ENCODE measurements around the gene FGFBP1. TPM values are rescaled to one million over a fixed set of nuclear protein-coding genes. Genes with fewer than 3 reads are reported as not detected.

The FGFBP1 gene
- total RNA-seq (2014; rRNA removed; shearing (Covaris generic)) (not detected in 2 replicates), polyA plus RNA-seq (2016; fragmentation: Nextera tagmentation; extraction: Ambion mirVana) (not detected in 2 replicates)

DNA sequence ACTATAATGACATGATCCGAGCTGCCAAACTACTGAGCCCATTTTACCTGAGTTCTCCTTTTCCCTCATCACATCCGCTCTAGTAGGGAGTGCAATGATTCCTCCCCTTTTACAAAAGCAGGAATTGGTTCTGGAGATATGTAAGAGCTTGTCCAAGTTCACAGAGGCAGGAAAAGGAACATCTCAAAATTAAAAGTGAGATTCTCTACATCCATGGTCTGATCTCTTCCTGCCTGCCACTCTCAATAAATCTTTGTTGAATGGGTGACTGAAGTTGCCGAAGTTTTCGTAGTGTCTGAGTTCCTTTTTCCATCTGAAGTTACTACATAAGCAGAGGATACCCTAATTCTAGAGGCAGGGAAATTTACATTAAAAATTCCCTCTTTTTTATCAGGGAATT lies at the start of gene FGFBP1:
Gene FGFBP1 (minus strand): TSS at position 101 of the 400 bp plus-strand sequence. CDS start 2,108 bp downstream, outside the sequence.
- Histone ChIP-seq H3F3A (ENCODE audit: insufficient read depth) (no peaks in the 10 kb centered on the region), H3K4me2 (ENCODE audit: unreplicated experiment) (no peak within 1 kb of the TSS), H3K9ac (no peak within 1 kb of the TSS), H3K79me2 (ENCODE audit: insufficient read depth) (no peaks in the 10 kb centered on the region), H3K27me3 (replicated peaks; ENCODE audit: insufficient read depth) (0 out of 2 replicates have a peak, but pooled peaks cover 14% of the 10 kb centered on the region), H3K27ac (no peak within 1 kb of the TSS), H3K4me1 (ENCODE audit: insufficient read depth) (no peaks in the 10 kb centered on the region), H3K36me3 (ENCODE audit: low read depth) (no peaks in the 10 kb centered on the region), H3K4me3 (no peak within 1 kb of the TSS), H2AFZ (no peak within 1 kb of the TSS), H3K9me2 (ENCODE audit: insufficient read depth) (no peaks in the 10 kb centered on the region), H4K20me1 (ENCODE audit: insufficient read depth) (no peaks in the 10 kb centered on the region), H3K9me3 (ENCODE audit: low read depth) (no peaks in the 10 kb centered on the region)
- DNase-seq = no peak
- 77 to 80% methylated on average over 4 of the region's 4 CpGs for WGBS, 2 experiments (ENCODE audit: low coverage in 1 of 2, low lambda C conversion rate in 2 of 2, missing lambda C conversion rate in 2 of 2)
- TF ChIP-seq EZH2 (IDR thresholded peaks at IDR 0.05; ENCODE audit: insufficient read depth, poor library complexity, severe bottlenecking) = no peak
- no peak for TF ChIP-seq EZH2phosphoT487 (IDR thresholded peaks at IDR 0.05; ENCODE audit: insufficient read depth, low read depth)
- in situ Hi-C loops (cut with MboI) = no loop called here

DNA sequence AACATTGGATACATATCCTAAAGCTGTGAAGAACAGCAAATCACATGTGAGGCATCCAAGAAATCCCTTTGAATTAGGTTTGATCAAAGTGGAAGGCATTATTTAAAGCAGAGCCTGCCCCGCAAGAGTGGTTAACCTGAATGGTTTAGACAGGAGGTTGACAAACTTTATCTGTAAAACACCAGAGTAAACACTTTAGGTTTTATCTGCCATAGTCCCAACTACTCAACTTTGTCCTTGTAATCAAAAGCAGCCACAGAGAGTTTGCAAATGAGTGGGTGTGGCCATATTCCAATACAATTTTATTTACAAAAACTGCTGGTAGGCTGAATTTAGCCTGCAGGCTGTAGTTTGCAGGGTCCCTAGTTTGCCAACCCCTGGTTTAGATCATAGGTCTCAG lies 49.7 kb upstream of the FGFBP1 start:
- Histone ChIP-seq H3K4me1 (ENCODE audit: insufficient read depth) (peaks cover 7% of the 10 kb centered on the region; the same call in 1 of the 2 replicates), H3K9me3 (ENCODE audit: low read depth) (no peaks in the 10 kb centered on the region), H3K27ac (no peak overlapping the region), H3K36me3 (ENCODE audit: low read depth) (no peaks in the 10 kb centered on the region), H3K27me3 (replicated peaks; ENCODE audit: insufficient read depth) (peaks cover 38% of the 10 kb centered on the region), H3K79me2 (ENCODE audit: insufficient read depth) (no peaks in the 10 kb centered on the region), H2AFZ (no peak overlapping the region), H3K9ac (no peak overlapping the region), H3F3A (ENCODE audit: insufficient read depth) (no peaks in the 10 kb centered on the region), H3K9me2 (ENCODE audit: insufficient read depth) (no peaks in the 10 kb centered on the region), H3K4me3 (no peak overlapping the region), H4K20me1 (ENCODE audit: insufficient read depth) (no peaks in the 10 kb centered on the region), H3K4me2 (ENCODE audit: unreplicated experiment) (no peak overlapping the region)
- in situ Hi-C loops (cut with MboI) = no loop called here
- WGBS, 2 experiments (ENCODE audit: low coverage in 1 of 2, low lambda C conversion rate in 2 of 2, missing lambda C conversion rate in 2 of 2) = 38 to 53% methylated on average over 1 of the region's 1 CpG
- no peak for TF ChIP-seq EZH2phosphoT487 (IDR thresholded peaks at IDR 0.05; ENCODE audit: insufficient read depth, low read depth)
- no peak for TF ChIP-seq EZH2 (IDR thresholded peaks at IDR 0.05; ENCODE audit: insufficient read depth, poor library complexity, severe bottlenecking)
- DNase-seq = no peak

DNA sequence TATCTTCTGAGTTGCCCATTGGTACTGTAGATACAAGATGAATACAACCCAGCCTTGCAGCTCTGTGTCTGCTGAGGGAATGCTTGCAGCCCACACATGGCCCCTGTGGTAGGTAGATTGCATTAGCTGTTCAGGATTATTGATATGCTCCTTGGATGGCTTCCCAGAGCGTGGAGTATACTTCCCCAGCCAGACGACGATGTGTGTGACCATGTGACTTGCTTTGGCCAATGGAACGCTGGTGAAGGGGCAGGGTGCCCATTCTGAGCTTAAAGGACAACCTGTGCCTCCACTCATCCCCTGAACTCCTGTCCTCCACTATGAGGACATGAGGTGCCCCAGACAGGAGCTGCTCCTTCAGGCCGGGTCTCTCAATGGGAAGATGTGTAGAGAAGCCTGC lies 48.4 kb upstream of the FGFBP1 start:
- Histone ChIP-seq H3K27me3 (replicated peaks; ENCODE audit: insufficient read depth) (peaks cover 28% of the 10 kb centered on the region), H3K36me3 (ENCODE audit: low read depth) (no peaks in the 10 kb centered on the region), H3K9me2 (ENCODE audit: insufficient read depth) (no peaks in the 10 kb centered on the region), H3F3A (ENCODE audit: insufficient read depth) (no peaks in the 10 kb centered on the region), H2AFZ (no peak overlapping the region), H3K9ac (no peak overlapping the region), H3K27ac (no peak overlapping the region), H3K4me3 (no peak overlapping the region), H4K20me1 (ENCODE audit: insufficient read depth) (no peaks in the 10 kb centered on the region), H3K9me3 (ENCODE audit: low read depth) (no peaks in the 10 kb centered on the region), H3K79me2 (ENCODE audit: insufficient read depth) (no peaks in the 10 kb centered on the region), H3K4me1 (ENCODE audit: insufficient read depth) (peaks cover 11% of the 10 kb centered on the region; the same call in 1 of the 2 replicates), H3K4me2 (ENCODE audit: unreplicated experiment) (no peak overlapping the region)
- in situ Hi-C loops (cut with MboI) = no loop called here
- WGBS, 2 experiments (ENCODE audit: low coverage in 1 of 2, low lambda C conversion rate in 2 of 2, missing lambda C conversion rate in 2 of 2) = 42 to 55% methylated on average over 5 of the region's 5 CpGs
- TF ChIP-seq EZH2 (IDR thresholded peaks at IDR 0.05; ENCODE audit: insufficient read depth, poor library complexity, severe bottlenecking) = no peak
- TF ChIP-seq EZH2phosphoT487 (IDR thresholded peaks at IDR 0.05; ENCODE audit: insufficient read depth, low read depth) = no peak
- DNase-seq = no peak

DNA sequence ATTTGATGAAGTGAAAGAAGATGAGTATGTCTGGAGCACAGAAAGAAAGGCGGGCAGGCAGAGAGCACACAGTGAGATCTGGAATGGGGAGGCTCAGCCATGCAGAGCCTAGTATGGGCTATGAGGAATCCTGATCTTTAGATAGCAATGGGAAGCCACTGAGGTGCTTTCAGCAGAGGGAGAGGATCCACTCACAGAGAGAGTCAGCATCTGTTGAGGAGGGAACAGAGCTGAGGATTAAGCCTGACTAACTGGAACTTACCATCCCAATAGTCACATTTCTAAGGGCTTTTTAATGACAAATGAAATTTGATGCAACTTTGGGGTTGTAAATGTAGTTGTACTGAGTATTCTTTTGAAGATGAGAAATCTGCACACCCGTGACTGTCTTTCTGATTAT lies 45.1 kb upstream of the FGFBP1 start:
- H3K79me2 ChIP-seq (ENCODE audit: insufficient read depth) = no peaks in the 10 kb centered on the region
- no peaks in the 10 kb centered on the region for H3K36me3 ChIP-seq (ENCODE audit: low read depth)
- H3K4me2 ChIP-seq (ENCODE audit: unreplicated experiment) = peak overlapping the region; percentile 13
- no peak overlapping the region for H3K4me3 ChIP-seq
- no peak overlapping the region for H3K27ac ChIP-seq
- in situ Hi-C loops (cut with MboI) = no loop called here
- WGBS, 2 experiments (ENCODE audit: low coverage in 1 of 2, low lambda C conversion rate in 2 of 2, missing lambda C conversion rate in 2 of 2) = 59 to 61% methylated on average over 2 of the region's 2 CpGs
- no peaks in the 10 kb centered on the region for H3K9me2 ChIP-seq (ENCODE audit: insufficient read depth)
- no peak overlapping the region for H3K9ac ChIP-seq
- H3K27me3 ChIP-seq (replicated peaks; ENCODE audit: insufficient read depth) = peaks cover 14% of the 10 kb centered on the region
- no peak overlapping the region for H2AFZ ChIP-seq
- H3K4me1 ChIP-seq (ENCODE audit: insufficient read depth) = peaks cover 11% of the 10 kb centered on the region; the same call in 1 of the 2 replicates
- H4K20me1 ChIP-seq (ENCODE audit: insufficient read depth) = no peaks in the 10 kb centered on the region
- peak; percentile 30 for DNase-seq
- TF ChIP-seq EZH2 (IDR thresholded peaks at IDR 0.05; ENCODE audit: insufficient read depth, poor library complexity, severe bottlenecking) (no peak), EZH2phosphoT487 (IDR thresholded peaks at IDR 0.05; ENCODE audit: insufficient read depth, low read depth) (no peak)
- no peaks in the 10 kb centered on the region for H3K9me3 ChIP-seq (ENCODE audit: low read depth)
- no peaks in the 10 kb centered on the region for H3F3A ChIP-seq (ENCODE audit: insufficient read depth)

Measured in GM23248 (cell line).